Right lobe of liver (tissue), 4 donors: Measurements from ENCODE around the gene SYP.

Experiments
- POLR2A ChIP-seq: fragments of 450-650 bp; IDR thresholded peaks from one replicate; pipeline ENCODE4 v1.6.1; 2017; ENCODE audit warnings: antibody characterized with exemption, mild to moderate bottlenecking
- TF ChIP-seq, protein P1 (sequence below), 4 donors: fragments of 200-600 bp in 3 of 4; fragments of 450-650 bp in 1 of 4; IDR thresholded peaks; one replicate each; pipeline versions ENCODE4 v1.5.1 to v1.8.0; 2016 to 2022; ENCODE audit warnings: antibody characterized with exemption in 4 of 4, mild to moderate bottlenecking in 2 of 4
- donor health status: DM: no; HTN: no; CAD: no.
- donor health status: DM: no; HTN: no; CAD: no.
- donor health status: DM: no; HTN: yes; CAD: no.

DNA sequence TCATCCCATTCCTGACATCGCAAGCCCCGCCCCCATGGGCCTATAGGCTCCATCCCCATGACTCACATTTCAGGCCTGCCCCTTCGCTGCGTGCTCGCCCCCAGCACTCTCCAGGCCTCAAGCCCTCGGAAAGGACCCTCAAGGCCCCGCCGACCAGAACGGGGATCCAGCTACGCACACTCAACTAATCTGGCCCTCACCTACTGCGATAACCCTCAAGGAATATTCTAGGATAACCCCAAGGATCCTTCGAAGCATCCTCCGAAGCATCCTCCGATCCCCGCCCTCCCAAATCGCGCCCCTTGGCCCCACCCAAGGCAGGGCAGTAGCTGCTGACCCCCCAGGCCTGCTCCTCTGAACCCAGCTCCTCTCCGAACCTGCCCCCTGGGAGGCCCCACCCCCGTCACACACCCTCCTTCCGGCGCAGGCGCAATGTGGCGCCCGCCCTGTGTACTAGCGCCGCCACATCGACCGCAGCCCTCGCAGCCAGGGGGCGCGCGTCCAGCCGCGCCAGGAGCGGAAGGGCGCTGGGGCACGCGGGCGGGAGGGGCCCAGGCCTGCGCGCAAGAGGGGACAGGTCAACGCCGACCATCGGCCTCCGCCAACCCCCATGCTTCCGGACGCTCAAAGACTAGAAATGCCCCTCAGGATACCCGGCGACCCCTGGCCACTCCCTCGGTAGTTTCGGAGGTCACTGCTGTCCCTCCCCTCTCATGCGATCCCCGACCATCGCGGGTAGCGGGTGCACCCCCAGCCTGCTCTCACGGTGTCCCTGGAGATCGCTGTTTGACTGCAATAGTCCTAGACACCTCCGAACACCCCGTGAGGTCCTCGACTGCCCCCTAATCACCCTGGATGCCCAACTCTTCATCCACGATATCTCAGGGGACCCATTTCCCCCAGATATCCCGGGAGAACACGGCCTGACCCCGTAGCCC, 43.8 kb downstream of the SYP start:
- TF ChIP-seq POLR2A: peak; percentile 26
- TF ChIP-seq, protein P1, sequence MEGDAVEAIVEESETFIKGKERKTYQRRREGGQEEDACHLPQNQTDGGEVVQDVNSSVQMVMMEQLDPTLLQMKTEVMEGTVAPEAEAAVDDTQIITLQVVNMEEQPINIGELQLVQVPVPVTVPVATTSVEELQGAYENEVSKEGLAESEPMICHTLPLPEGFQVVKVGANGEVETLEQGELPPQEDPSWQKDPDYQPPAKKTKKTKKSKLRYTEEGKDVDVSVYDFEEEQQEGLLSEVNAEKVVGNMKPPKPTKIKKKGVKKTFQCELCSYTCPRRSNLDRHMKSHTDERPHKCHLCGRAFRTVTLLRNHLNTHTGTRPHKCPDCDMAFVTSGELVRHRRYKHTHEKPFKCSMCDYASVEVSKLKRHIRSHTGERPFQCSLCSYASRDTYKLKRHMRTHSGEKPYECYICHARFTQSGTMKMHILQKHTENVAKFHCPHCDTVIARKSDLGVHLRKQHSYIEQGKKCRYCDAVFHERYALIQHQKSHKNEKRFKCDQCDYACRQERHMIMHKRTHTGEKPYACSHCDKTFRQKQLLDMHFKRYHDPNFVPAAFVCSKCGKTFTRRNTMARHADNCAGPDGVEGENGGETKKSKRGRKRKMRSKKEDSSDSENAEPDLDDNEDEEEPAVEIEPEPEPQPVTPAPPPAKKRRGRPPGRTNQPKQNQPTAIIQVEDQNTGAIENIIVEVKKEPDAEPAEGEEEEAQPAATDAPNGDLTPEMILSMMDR (IDR thresholded peaks at IDR 0.05): peak; percentile 61 to 83 (median 70)
